Stimulated activated CD8-positive, alpha-beta memory T cell treated with anti-CD3 and anti-CD28 coated beads, Interleukin-15, amount 100 ng/mL, for 4 hours (primary cell): ENCODE data around the gene PLA2G4D.

Source experiments
- DNase-seq, 2 donors: peaks; one replicate each; pipeline ENCODE4 v3.0.0-alpha.2; 2020; ENCODE audit warnings: low read depth in 2 of 2

The PLA2G4D gene

DNA sequence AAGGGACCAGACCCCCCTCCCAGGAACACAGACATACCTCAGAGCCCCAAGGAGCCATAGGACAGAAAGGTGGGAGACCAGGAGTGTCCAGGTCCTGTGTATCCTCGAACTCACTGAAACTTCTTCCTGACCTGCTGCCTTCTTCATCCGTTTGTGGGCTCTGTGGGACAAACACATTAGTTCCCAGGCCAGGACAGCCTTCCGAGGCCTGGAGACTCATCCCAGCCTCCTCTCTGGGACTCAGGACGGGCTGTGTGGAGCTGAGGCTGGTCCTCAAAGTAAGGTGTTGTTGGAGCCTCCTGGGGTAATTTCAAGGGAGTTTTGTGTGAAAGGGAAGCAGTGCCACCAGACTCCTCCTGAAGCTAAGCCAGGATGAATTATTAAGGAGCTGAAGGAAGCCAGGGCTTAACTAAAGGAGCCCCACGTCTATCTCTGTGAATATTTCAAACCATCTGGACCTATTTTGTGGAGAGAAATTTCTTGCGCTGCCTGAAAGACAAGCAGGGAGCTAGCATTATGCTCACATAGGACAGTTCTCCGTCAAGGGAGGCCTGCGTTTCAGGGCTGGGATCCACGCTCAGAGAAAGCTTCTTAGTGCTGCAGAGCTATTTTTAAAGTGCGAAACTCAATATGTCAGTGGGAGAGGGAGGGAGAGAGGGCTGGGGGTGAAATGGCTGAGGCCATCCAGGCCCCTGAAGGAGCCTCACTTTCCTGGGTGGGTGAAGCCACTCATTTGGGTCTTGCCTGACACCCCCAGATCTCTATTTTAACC lies 43.7 kb downstream of the PLA2G4D start:
- no peak for DNase-seq

DNA sequence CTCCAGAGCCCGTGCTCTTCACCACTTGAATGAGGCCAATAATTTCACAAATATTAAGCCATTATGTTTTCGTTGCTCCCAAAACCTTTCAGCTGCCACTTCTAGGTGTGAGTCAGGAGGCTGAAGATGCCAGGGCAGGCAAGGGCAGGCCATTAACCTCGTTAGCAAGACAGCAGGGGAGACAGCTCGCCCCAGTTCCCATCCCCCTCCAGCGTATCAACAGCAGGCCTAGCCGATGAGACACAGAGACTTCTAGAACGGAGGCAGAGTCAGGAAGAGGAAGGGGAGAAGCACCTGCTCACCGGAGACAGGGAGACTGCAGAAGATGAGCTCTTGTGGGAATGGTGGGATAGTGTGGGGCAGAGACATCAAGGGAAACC lies 45.6 kb downstream of the PLA2G4D start:
- no peak for DNase-seq

DNA sequence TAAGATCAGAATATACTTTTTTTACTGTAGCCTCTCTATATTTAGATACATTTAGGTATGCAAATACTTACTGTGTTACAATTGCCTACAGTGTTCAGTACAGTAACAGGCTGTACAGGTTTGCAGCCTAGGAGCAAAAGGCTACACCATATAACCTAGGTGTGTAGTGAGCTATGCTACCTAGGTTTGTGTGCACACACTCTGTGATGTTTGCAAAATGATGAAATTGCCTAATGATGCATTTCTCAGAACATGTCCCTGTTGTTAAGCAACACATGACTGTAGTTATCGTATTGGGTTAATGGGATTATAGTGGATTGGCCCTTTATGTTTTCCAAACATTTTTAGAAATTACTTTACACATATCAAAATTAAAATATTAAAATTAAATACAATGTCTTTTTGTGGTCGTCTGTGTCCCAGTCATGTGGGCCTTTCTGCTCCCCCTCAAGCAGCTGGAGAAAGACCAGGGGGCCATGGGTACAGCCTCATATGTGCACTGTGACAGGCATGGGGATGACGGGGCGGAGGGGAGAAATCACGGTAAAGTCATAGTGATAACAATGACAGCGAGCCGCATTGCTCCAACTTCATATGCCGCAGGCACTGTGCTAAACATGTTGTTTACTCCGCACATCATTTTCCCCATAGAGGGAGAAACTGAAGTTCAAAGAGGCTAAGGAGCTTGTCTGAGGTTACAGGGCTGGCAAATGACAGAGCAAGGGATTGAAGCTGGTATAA lies 46.1 kb downstream of the PLA2G4D start:
- DNase-seq: no peak

DNA sequence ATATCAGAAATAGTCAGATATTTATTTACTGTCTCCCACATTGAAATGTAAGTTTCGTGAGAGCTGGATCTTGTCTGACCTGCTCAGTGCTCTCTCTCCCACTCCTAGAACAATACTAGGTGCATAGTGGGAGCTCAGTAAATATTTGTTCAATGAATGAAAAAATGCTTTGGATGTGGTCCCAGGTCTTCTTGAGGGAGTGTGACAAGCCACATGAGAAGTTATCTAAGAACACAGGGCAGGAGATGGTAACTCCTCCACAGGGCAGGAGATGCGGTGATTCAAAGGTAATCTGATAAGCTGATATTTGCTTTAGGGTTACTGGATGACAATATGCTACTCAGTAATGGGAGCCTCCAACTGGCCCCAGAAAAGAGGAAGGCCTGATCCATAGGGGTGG lies 47.8 kb downstream of the PLA2G4D start:
- DNase-seq: no peak

DNA sequence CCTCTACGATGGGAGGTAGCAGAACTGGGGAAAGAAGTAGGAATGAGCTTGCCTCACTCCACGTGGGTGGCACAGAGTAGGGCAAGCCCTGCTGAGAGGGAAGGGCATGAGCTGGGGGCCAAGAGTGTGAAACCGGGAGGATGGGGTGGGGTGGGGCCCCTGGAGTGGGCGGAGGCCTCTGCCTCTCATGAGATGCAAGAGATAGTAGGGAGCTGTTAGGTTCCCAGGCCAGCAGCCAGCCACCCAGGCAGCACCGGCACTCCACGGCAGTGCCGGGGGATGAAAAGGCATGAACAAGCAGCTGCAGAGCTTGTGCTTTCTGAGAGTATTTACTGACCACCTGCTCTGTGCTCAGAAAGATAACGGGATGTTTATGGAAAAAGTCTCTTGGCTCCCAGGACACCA lies 49.1 kb downstream of the PLA2G4D start:
- DNase-seq: no peak

DNA sequence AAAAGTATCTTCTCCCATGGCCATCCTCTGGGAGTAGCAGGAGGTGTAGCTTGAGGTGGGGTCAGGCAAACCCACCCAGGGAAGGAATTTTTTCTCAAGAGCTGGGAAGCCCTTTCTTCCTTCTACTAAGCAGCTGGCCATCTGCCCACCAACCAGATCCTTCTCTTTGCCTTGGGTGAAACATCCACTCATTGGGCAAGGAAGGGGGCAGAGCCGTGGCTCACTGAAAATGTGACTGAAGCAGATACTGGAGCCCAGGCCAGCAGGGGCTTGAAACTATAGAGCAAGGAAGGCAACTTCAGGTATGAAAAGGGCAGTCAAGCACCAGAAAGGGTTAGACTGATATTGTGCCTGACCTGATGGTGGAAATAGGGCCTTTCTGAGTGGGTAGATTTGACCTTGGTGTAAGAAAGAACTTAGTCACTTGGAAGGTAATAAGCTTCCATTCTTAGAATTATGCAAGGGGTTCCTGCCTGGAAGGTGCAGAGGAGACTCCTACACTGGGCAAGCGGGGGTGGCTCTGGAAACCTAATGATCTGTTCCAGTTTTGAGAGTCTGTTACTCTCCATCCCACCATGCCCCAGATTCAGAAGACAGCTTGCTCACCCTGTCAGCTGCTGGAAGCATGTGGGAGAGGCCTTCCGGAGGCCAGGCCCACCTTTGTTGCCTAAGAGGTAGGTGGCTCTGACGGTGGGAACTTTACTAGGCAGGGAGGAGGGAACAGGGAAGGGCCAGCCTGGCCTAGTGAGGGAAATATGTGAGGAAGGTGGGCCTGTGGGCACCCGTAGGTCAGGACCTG lies 51.6 kb downstream of the PLA2G4D start:
- DNase-seq: no peak

DNA sequence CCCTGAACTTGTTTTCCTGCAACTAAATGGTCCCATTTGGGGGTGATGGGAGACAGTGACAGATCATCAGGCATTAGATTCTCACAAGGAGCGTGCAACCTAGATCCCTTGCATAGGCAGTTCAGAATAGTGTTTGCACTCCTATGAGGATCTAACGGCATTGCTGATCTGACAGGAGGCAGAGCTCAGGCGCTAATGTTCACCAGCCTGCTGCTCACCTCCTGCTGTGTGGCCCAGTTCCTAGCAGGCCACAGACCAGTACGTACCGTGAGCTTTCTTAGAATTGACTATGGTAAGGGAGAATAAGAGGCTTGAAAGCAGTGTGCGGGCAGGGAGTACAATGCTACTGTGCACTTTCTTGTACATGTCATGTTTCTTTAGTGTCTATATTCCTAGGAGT lies 56.0 kb downstream of the PLA2G4D start:
- DNase-seq: no peak

DNA sequence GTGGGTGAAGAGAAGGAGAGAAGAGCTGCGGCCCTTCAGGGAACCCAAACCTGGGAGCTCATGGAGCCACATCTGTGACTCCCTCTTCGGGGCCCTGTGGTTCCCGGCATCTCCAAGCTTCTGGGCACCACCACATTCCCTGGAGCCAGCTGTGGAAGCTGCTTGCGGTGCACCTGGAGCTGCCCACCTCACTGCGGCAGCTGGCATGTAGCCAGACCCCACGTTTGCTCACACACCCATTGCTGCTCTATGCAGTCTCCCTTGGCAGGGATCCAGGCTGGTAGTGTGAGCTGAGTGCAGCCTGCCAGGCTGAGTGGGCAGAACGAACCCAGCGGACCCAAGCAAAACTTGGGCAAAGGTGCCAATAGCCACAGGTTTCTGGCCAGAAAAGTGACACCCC lies 56.7 kb downstream of the PLA2G4D start:
- DNase-seq: no peak

DNA sequence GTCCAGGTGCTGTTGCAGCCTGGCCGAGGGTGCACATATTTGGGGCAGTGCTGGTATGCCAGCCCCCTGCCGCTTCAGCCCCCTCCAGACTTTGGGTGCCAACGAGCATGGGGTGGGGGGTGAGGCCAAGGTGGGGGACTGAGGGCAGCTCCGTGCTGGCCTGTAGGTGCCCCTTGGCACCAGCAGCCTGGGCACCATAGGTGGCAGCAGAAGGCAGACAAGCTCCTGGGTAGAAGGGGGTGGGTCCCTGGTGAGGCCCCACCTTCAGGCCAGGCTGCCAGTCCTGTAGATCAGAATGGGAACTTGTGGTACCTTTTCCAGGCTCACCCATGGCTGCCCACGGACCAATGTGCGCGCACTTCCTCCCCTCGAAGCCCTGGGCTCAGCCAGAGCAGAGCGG lies 57.4 kb downstream of the PLA2G4D start:
- no peak for DNase-seq

DNA sequence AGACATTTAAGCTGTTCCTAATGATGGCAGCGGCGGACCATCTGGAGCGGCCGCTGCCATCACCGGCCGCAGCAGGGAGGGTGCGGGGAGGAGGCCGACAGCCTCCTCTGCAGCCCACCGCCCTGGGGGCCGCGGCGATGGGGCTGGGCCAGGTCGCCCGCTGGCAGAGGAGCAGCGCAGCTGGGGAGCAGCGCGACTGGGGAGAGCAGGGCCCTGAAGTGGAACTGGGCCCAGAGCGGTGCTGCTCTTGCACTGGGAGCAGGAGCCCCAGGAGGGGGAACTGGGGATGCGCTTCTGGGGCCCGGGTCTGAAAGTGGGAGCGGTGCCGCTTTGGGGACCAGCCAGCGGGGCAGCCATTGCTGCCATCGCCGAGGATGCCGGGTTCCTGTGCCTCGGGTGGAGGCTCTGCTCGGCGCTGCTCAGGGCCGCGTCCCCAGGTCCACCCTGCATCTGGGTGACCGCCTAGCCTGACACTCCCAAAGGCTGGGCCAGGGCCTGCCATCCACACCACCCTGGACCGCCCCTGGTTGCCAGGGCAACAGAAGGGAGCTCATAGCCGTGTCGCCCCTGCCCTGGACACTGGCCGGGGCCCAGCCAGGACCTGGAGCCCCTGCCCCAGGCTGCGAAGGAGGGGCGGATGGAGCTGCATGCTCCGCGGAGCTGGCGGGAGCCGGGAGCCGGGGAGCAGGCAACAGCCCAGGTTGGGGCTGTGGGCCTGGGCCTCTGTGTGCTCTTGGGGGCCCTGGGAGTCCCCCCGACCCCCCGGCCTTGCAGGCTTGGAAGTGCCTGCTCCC lies 58.1 kb downstream of the PLA2G4D start:
- DNase-seq: no peak

DNA sequence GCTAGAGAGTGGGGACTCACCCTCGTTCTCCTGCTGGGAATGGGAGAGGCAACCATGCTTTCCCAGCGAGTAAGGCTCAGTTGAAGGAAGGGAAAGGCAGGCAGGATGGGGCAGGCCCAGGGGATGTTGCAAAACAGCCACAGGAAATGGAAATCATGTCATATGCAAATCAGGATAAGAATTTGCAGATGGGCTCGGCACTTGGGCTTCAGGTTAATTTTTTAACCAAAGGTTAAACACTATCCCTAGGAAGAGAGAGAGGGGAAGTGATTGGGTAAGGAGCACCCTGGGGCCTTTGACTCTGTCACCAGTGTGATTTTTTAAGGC lies 59.0 kb downstream of the PLA2G4D start:
- DNase-seq: no peak

DNA sequence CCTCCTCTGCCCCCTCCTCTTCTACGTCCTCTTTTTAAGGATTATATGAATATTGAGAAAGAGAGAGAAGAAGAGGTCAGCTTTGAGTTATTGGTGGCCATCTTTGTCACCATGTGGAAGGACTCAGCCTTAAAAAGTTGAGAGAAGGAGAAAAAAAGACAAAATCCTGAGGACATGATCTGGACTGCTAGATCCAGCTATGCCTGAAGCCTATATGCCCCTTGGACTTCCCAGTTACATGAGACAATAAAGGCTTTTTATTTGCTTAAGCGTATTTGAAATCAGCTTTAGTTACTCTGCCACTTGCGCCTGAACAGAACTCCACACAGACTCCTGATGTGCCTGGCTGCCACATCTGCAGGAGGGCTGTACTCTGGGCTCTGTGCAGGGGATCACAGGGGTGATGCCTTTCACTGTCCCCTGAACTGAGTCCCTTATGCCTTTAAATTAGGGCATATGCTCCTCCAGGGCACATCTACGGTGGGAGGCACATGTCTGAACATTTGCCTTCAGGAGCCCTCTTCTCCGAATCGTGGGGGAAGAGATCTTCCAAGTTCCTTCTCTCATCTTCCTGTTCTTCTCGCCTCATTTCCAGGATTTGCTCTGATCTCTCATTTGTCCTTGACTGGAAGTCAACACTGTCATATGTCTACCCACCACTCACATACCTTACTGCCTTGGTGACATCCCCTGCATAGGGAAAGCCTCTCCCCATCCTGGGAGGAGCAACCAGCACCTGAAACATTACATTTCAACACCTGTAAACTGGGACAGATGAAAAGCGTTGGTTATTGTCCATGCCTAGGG lies 59.5 kb downstream of the PLA2G4D start:
- no peak for DNase-seq

DNA sequence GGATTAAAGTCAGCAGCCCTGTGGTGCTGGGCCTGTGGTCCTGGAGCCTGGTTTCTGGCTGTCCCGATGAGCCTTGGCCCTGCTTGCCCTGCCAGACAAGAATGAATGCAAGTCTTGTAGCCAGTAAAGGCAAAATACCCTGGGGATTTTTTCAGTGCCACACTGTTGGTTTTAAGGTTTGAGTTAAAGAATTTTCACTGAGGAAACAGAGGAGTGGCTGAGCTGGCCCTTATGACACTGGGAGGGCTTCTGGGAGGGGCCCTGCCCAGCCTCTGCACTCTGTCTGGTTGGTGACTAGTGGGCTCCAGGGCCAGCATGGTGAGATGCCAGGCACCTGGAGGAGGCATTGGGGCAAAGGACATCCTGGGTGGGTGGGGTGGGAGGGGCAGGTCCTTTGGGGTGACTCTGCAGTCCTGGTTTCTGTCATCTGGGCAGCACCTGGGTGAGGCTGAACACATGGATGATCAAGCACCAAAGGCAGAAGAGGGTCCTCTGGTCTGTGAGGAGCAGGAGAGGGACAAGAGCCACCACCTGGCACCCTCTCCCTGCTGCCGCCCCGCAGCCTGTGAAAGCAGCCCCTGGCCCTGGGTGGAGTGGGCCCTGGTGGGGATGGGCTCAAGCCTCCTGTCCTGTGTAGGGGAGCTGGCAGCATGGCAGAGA lies 61.0 kb downstream of the PLA2G4D start:
- DNase-seq: no peak

DNA sequence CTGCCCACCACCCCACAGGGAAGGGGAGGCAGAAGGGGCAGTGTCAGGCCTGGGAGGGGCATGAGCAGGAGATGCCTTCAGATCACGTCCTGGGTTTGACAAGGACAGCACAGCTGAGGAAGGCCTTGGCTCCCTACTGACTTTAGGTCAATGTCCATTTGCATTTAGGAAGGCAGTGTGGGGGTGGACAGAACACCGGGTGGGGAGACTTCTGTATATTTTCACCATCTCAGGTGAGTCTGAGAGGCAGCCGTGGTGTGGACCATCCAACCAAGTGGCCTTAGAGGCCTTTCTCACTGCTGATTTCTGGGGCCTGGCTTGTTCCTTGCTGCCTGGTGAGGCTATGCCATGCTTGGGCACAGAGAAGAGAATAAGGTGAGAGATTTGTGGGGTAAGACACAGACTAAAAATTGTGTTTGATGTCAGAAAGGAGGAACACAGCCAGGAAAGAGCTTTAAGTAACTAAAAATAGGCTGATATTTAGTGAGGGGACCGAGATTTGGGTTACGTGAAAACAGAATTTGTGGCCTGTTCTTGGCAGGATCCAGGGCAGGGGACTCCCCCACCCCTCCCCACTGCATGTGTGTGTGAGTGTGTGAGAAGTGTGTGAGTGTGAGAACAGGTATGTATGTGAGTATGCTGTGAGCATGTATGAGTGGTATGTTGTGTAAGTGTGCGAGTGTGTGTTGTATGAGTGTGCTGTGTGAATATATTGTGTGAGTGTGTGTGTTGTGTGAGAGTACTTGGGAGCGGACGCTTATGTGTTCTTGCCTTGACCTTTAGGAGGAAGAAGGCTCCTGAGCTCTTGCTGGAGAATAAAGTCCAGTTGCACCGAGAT lies 61.8 kb downstream of the PLA2G4D start:
- DNase-seq: no peak

DNA sequence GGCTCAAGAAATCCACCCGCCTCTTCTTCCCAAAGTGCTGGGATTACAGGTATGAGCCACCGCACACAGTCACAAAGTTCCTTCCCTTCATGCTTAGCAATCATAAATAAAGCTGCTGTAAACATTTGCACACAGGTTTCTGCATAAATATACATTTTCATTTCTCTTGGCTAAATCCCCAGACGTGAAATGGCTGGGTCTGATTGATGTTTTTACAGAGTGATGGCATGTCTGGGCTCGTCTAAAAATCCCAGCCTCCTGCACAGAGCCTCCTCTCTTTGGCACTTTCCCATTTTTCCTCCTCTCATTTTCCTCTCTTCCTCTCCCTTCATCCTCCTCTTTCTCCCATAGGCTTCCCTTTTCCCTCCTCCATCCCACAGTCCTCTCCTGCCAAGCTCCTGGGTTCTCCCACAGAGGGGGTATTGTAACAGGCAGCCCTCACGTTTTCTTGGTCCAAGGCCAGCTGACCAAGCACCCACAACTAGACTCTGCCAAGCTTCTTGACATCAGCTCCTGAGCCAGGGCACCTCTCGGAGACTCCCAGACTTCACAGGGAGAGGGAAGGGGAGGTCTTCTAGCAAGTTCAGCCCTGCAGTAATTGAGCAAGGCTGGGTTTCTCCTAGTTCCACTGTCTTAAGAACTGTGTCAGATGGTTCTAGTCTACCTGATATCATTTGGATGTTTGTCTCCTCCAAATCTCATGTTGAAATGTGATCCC lies 63.0 kb downstream of the PLA2G4D start:
- DNase-seq: no peak

DNA sequence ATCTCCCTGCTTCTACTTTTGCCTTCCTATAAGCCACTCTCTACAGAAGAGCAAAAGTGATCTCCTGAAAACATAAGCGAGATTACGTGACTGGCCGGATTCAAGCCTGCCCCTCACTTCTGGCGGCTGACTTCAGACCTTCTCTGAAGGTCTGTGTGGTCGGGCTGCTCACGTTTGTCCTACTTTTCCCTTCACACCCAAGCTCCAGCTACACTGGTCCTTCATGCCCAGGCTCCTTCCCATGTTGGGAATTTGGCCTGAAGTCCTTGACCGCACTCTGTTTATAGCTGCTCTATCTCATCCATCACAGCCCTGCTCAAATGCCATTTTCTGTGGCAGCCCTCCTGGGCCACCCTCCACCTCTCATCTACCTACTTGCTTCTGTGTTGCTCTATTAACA lies 66.8 kb downstream of the PLA2G4D start:
- DNase-seq: no peak

DNA sequence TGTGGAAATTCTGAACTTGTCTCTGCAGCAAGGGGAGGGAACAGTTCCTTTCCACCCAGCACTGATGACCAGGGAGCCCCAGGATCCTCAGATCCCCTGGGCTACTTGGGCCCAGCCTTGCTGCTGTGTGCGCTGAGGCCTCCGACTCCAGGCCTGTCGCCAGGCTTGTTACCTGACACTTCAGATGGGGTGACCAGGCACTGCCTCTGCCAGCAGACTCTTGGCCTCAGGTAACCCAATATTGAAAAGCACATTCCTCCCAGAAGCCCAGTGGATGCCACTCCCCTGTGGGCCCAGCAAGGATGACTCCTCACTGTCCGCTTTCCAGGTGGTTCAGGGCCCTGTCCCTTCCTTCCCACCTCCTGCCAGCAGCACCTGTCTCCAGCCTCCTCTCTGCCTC lies 70.1 kb downstream of the PLA2G4D start:
- no peak for DNase-seq

DNA sequence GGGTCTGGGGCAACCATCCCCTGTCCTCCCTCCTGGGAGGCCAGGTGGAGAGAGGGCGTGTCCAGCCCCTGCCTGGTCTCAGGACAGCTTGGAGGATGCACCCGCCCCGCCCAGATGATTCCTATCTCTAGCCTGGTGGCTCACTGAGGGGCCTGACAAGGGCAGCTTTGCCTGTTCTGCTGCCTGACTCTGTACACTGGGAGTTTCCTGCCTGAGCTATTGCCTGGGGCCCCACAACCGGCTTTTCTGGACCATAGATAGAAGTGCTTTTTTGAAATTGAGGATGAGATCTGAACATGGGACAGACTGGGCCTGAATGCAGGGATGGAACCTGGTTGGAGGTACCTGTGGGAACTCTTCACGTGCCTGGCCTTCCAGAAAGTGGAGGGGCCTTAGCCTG lies 72.8 kb downstream of the PLA2G4D start:
- no peak for DNase-seq

DNA sequence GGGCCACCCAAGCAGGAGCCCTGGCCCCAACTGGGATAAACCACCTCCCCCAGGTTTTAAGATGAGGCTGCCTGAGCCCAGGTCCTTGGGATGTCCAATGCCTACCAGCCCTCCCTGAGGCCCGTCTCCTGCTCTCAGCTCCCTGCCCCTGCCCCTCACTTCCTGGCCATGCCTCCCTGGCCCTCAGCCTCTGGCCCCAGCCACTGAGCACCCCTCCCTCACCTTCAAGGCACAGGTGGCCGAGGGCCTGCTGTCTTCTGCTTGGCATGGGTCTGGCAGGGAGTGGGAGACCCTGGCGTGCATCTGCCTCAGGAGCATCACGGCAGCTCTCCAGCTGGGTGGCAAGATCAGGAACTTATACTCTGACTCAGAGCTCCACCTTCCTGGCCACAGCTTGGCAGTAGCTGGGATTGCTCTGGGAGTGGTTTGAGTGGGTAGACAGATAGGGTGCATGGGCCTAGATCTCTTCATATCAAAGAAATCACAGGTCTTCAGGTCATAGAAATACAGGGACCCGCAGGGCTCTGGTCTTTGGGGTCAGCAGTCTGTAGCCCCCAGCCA lies 73.6 kb downstream of the PLA2G4D start, which contains the start of gene PLA2G4E:
TSS of gene PLA2G4E (minus strand) at position 330 of the 561 bp plus-strand sequence. CDS start at position 318, 12 bp downstream.
- DNase-seq: no peak
